Measurements from ENCODE around the gene RAET1E.
A peak's percentile ranks its signal among the peaks of the same experiment; 100 is the strongest.
"Not testable (repeated sequence)": the region's sequence is repeated elsewhere in the genome, so short reads cannot be mapped to it uniquely, and the experiment has no call there.

RAET1E gene

GRCh38 chr6:149897855-149898744 is at the start of gene RAET1E:
Gene RAET1E (minus strand): TSS chr6:149898113. CDS start chr6:149890901, 7,212 bp downstream.
- no peak for DNase-seq (ENCODE audit: low spot score)

GRCh38 chr6:149947533-149947932 is 49.6 kb upstream of the RAET1E start:
- DNase-seq (ENCODE audit: low spot score), result not testable (repeated sequence)

- DNase-seq (ENCODE audit: low spot score), result not testable (repeated sequence)
Observed at GRCh38 chr6:149946631-149947030, 48.7 kb upstream of the RAET1E start.

DNA sequence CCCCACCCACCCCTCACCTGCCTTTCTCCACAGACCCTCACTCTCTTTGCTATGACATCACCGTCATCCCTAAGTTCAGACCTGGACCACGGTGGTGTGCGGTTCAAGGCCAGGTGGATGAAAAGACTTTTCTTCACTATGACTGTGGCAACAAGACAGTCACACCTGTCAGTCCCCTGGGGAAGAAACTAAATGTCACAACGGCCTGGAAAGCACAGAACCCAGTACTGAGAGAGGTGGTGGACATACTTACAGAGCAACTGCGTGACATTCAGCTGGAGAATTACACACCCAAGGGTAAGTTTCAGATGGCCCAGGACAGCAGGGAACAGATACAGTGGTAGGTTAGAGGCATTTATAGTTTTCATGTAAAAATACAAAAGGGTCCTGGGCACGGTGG is 47.4 kb upstream of the RAET1E start:
- DNase-seq (ENCODE audit: low spot score), result not testable (repeated sequence)

DNA sequence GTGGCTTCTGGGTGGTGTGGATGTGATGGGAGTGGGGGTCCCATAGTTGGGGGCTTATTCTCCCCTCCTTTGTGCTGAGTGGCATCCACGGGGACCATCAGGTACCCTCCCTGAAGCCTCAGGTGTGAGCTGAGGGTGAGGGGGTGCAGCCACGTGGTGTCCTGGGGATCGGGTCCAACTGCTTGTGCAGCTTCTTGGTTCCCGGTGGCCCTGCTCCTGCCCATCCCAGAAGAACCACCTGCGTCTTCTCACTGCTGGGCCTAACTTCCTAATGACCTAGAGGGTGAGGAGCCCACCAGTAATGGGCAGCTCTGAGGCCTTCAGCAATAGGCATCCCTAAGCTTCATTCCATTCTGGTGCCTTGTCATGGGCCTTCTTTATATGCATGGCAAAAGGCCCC is 45.4 kb upstream of the RAET1E start:
- not testable (repeated sequence) for DNase-seq (ENCODE audit: low spot score)

DNA sequence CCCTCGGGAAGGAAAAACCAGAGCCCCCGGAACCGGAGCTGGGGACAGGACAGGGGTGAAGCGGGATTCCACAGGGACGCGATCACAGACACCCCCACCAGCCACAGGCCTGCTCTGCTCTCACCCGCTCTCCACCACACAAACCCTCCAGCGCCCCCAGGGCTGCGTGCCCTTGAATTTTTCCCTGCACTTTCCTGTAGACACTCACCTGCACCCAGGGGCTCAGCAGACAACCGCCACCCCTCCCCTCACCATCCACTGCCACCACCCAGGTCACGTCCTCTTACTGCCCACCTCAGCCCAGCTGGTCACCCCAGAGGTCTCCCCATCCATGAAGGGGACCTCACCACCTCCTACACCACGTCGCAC is 44.5 kb upstream of the RAET1E start:
- DNase-seq (ENCODE audit: low spot score), result no peak

DNA sequence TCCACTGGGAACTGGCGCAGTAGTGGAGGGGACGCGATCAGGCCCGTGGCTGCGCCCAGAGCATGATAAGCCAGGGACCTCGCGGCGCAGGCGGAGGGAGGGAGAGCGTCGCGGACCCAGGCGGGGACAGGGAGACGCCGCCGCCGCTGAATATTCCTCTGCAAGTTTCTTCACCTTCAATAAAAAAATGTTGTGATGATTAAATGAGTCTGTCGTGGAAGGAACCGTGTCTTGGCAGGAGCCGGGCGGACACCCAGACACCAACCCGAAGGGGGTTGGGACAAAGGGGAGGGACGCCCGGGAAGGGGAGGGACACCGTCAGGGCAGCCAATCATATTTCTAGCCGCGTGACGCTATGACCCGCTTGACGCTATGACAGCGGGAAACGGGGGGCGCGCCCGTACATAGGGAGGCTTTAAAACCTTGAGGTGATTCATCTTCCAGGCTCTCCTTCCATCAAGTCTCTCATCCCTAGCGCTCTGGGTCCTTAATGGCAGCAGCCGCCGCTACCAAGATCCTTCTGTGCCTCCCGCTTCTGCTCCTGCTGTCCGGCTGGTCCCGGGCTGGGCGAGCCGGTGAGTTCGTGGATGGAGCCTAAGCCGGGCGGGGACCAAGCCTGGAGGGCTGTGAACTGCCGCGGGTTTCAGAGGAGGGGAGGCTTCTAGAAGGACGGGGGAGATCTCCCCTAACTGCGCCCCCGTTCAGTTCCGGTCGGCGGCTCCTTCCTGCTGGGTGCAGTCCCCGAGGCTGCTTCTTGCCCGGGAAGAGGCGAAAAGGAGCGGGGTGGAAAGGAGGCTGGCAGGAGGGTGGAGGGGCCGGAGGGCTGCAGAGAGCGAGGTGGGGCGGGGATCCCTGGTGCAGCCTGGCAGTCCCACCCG is 43.9 kb upstream of the RAET1E start, which contains the start of gene ULBP2:
Gene ULBP2, plus strand, starts transcription at position 432 of the 878 bp plus-strand sequence. Its CDS starts 59 bp downstream, at position 491.
- peak; percentile 85 for DNase-seq (ENCODE audit: low spot score)

DNA sequence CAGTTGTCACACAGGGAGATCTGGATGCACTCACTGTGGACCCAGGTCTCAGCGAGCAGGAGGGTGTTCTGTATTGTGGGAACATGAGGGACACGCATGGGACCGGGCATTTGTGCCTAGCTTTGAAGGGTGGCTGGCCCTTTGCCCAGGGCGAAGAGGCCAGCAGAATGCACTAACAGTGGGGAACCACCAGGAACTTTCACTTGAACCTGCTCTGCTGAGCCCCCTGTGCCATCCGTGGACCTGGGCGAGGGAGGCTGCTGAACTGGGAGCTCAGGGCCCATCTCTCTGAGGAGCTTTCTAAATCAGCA is 42.7 kb upstream of the RAET1E start:
- DNase-seq (ENCODE audit: low spot score), result no peak

DNA sequence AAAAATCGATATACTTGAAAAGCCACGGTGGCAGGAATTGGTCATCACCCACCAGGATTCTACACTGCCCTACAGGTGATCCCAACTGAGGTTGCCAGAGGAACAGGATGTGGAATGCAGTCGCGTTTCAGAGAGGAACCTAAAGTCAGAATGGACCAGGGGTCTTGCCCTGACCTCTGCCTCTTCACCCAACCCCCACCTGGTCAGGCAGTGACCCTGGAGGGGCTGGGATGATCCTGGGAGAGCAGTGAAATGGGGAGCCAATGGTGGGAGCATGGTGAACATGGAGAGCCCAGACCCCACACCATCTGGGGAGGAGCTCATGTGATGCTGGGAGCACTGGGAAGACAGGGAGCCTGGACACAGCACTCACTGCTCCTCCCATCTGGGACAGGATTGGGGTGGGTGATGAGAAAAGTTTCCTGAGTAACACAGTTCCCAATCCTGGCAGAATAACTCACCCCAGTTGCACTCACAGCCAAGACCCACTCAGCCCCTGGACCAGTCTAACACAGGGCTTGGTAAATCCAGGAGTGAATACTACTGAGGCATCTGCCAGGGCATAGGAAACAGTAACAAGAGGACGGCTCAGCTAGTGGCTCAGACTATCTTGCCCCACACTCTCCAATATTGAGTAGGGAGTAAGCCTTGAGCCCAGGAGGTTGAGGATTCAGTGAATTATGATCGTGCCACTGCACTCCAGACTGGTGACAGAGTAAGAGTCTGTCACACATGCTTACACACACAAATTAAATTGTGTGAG is 42.2 kb upstream of the RAET1E start:
- DNase-seq (ENCODE audit: low spot score), result no peak

GRCh38 chr6:149939356-149939648 is 41.4 kb upstream of the RAET1E start:
- no peak for DNase-seq (ENCODE audit: low spot score)

- peak; percentile 21 for DNase-seq (ENCODE audit: low spot score)
Observed at GRCh38 chr6:149938571-149939355, 40.9 kb upstream of the RAET1E start.

GRCh38 chr6:149938013-149938570 is 40.2 kb upstream of the RAET1E start:
- DNase-seq (ENCODE audit: low spot score), result not testable (repeated sequence)

DNA sequence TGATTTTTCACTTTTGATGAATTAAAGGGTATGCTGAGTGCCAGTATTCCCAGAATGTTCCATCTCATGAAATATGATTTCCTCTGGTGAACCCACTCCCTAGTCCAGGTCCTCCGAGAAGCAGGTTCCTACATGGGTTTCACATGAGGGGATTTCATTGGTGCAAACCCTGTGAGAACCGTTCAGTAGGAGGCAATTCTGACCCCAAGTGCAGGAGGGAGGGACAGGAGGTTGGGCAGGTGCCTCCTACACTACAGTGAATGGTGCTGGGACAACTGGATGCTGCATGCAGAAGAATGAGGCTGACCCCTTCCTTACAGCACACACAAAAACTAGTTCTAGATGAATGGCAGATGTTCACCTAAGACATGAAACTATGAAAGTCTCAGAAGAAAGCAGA is 38.8 kb upstream of the RAET1E start:
- no peak for DNase-seq (ENCODE audit: low spot score)

GRCh38 chr6:149935668-149936067 is 37.8 kb upstream of the RAET1E start:
- no peak for DNase-seq (ENCODE audit: low spot score)

DNA sequence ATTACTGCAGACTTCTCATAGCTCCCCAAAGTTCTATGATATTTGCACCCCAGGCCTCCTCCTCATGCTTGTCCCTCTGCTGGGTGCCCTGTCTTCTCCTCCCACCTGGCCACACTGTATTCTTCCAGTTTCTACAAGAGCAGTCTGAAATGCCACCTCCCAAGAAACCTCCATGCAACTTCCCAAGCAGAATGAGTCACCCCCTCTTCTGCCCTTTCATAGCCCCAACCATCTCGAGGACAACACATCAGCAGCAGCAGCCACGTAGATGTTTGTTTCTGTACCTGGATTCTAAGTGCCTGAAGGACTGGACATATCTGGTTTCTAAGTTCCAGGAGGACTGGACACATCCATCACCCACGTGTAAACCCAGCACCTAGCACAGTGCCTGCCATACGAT is 37.3 kb upstream of the RAET1E start:
- DNase-seq (ENCODE audit: low spot score), result no peak

- DNase-seq (ENCODE audit: low spot score), result peak; percentile 59
Observed at GRCh38 chr6:149934249-149935156, 36.6 kb upstream of the RAET1E start.

- peak; percentile 26 for DNase-seq (ENCODE audit: low spot score)
Observed at GRCh38 chr6:149933461-149933860, 35.5 kb upstream of the RAET1E start.

- DNase-seq (ENCODE audit: low spot score), result no peak
Observed at GRCh38 chr6:149933036-149933435, 35.1 kb upstream of the RAET1E start.

DNA sequence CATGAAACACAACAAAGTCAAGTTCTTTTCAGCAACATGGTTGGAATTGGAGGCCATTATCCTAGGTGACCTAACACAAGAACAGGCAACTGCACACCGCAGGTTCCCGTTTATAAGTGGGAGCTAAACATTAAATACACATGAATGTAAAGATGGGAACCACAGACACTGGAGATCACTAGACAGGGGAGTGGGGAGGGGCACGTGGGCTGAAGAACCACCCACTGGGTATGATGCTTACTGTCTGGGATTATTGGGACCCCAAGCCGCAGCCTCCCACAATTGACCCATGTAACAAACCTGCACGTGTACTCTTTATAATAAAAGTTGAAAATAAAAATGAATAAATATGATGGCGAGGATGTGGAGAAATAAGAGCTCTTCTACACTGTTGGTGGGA is 33.6 kb upstream of the RAET1E start:
- no peak for DNase-seq (ENCODE audit: low spot score)

DNA sequence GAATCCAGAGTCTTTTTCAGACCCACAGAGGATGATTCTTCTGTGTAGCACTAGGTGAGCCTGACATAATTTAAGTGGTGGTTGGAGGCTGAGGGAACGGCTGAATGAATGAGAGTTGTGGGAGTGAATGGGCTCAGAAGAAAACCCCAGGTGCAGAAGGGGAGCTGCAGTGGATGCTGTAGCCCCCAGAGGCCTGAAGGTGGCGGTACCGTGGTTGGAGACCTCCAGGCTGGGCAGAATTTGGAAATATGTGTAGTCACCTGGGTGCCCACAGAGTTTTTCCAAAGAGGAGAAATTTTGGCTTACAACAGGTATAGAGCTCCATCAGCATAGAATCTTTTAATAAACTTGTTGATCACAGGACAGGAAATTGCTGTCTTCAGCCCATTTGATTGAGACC is 31.5 kb upstream of the RAET1E start:
- no peak for DNase-seq (ENCODE audit: low spot score)
